SK-N-SH (cell line): Measurements from ENCODE around the gene TBC1D9B. TPM values are rescaled to one million over a fixed set of nuclear protein-coding genes. Genes with fewer than 3 reads are reported as not detected.
A peak's percentile ranks its signal among the peaks of the same experiment; 100 is the strongest.

Source experiments
- CTCF ChIA-PET: fragments of 300-600, 350-600 bp; formaldehyde crosslinking; extraction: SDS; loops from one replicate; lab custom pipeline; 2021; lab: Yijun Ruan, JAX
- POLR2A ChIA-PET: fragments of 350-600 bp; sonication (Branson Sonifier 250); formaldehyde crosslinking; extraction: SDS; loops from one replicate; lab custom pipeline; 2020; ENCODE audit warnings: antibody characterized with exemption, inconsistent platforms; lab: Yijun Ruan, JAX
- DNase-seq: peaks from one replicate; pipeline ENCODE4 v3.0.0; 2012
- H2AFZ ChIP-seq: fragments of 200-600 bp; sonication (generic); 2 replicates; pipeline ENCODE4 v1.8.1; 2016; ENCODE audit warnings: antibody characterized with exemption, mild to moderate bottlenecking, low read depth
- H3F3A ChIP-seq: fragments of 200-600 bp; sonication (generic); replicated peaks from 2 replicates; pipeline ENCODE3; 2016; ENCODE audit warnings: antibody characterized with exemption, mild to moderate bottlenecking; ENCODE audit not compliant: insufficient read depth
- H3K27ac ChIP-seq, 2 experiments: fragments of 200-500 bp in 1 of 2; fragments of 200-600 bp in 1 of 2; sonication (Bioruptor generic) in 1 of 2; sonication (generic), shearing (Covaris generic) in 1 of 2; 2 replicates each; pipeline versions ENCODE4 v1.5.1 to v1.6.1; 2014 to 2016; ENCODE audit warnings: low read depth in 2 of 2, inconsistent platforms in 1 of 2, low read length in 1 of 2, mild to moderate bottlenecking in 1 of 2, mixed read lengths in 1 of 2
- H3K27me3 ChIP-seq: fragments of 200-600 bp; sonication (generic), shearing (Covaris generic); 2 replicates; pipeline ENCODE4 v1.6.1; 2016; ENCODE audit warnings: mixed run types; ENCODE audit not compliant: insufficient read depth
- H3K36me3 ChIP-seq, 2 experiments: fragments of 200-500 bp in 1 of 2; fragments of 200-600 bp in 1 of 2; sonication (Bioruptor generic) in 1 of 2; sonication (generic) in 1 of 2; replicated peaks in 1 of 2; 2 replicates each; pipeline versions ENCODE3 to v1.5.1; 2014 to 2016; ENCODE audit warnings: low read length in 1 of 2, mild to moderate bottlenecking in 1 of 2; ENCODE audit not compliant: insufficient read depth in 2 of 2, control insufficient read depth in 1 of 2
- H3K4me1 ChIP-seq, 2 experiments: fragments of 200-500 bp in 1 of 2; fragments of 200-600 bp in 1 of 2; sonication (Bioruptor generic) in 1 of 2; sonication (generic), shearing (Covaris generic) in 1 of 2; 2 replicates each; pipeline versions ENCODE4 v1.5.1 to v1.6.1; 2014 to 2016; ENCODE audit warnings: low read depth in 1 of 2, low read length in 1 of 2, mixed run types in 1 of 2; ENCODE audit not compliant: insufficient read depth in 2 of 2, control insufficient read depth in 1 of 2
- H3K4me2 ChIP-seq: fragments of 200-600 bp; sonication (generic), shearing (Covaris generic); 2 replicates; pipeline ENCODE4 v1.6.1; 2017; ENCODE audit warnings: mixed run types
- H3K4me3 ChIP-seq, 2 experiments: fragments of 200-500 bp in 1 of 2; fragments of 200-600 bp in 1 of 2; sonication (Bioruptor generic) in 1 of 2; sonication (generic), shearing (Covaris generic) in 1 of 2; 2 replicates each; pipeline versions ENCODE4 v1.5.1 to v1.8.1; 2014 to 2016; ENCODE audit warnings: low read depth in 2 of 2, inconsistent platforms in 1 of 2, low read length in 1 of 2, mild to moderate bottlenecking in 1 of 2, mixed read lengths in 1 of 2, moderate library complexity in 1 of 2
- H3K79me2 ChIP-seq: fragments of 200-600 bp; sonication (generic); 2 replicates; pipeline ENCODE4 v1.8.1; 2017; ENCODE audit warnings: mild to moderate bottlenecking; ENCODE audit not compliant: insufficient read depth
- H3K9ac ChIP-seq: fragments of 200-600 bp; sonication (generic); 2 replicates; pipeline ENCODE4 v1.6.1; 2017; ENCODE audit warnings: mixed run types
- H3K9me2 ChIP-seq: fragments of 200-600 bp; sonication (generic); 2 replicates; pipeline ENCODE4 v1.6.1; 2017; ENCODE audit warnings: mixed run types
- H3K9me3 ChIP-seq: fragments of 200-600 bp; sonication (generic); 2 replicates; pipeline ENCODE4 v1.6.1; 2017; ENCODE audit warnings: mixed run types, mild to moderate bottlenecking, moderate library complexity
- H4K20me1 ChIP-seq: fragments of 200-600 bp; sonication (generic); 2 replicates; pipeline ENCODE4 v1.6.1; 2017; ENCODE audit warnings: mild to moderate bottlenecking, mixed run types; ENCODE audit not compliant: insufficient read depth
- RAD21 ChIP-seq: IDR thresholded peaks from 2 replicates; pipeline ENCODE4 v1.6.1; 2012; ENCODE audit warnings: mild to moderate bottlenecking, low read length
- RCOR1 ChIP-seq: fragments of 150-350 bp; IDR thresholded peaks from 2 replicates; pipeline ENCODE4 v1.6.1; 2017; ENCODE audit warnings: antibody characterized with exemption, low read length
- TEAD4 ChIP-seq: IDR thresholded peaks from 2 replicates; pipeline ENCODE4 v1.4.0; 2012; ENCODE audit warnings: mild to moderate bottlenecking, borderline replicate concordance; ENCODE audit not compliant: insufficient read depth
- YY1 ChIP-seq: IDR thresholded peaks from 2 replicates; pipeline ENCODE4 v1.4.0; 2012; ENCODE audit warnings: low read depth, mild to moderate bottlenecking
- WGBS: methylation state at CpG from one replicate; pipeline ENCODE4 v1.1.6; 2017; ENCODE audit warnings: low lambda C conversion rate; 5-methylcytosine and 5-hydroxymethylcytosine counted together
- polyA plus RNA-seq, 3 experiments: library from polyadenylated mRNA; depleted of rRNA; stranded (reverse); fragments of >200 nt; gene quantifications; 2 replicates each; pipeline ENCODE4 v1.2.3, GENCODE V29; 2012
- TF ChIP-seq, protein P1 (sequence below): IDR thresholded peaks from 2 replicates; pipeline ENCODE4 v1.4.0; 2012; ENCODE audit warnings: low read depth, borderline replicate concordance
- TF ChIP-seq, protein P2 (sequence below): fragments of 200-600 bp; sonication (generic); IDR thresholded peaks from 2 replicates; pipeline ENCODE4 v1.6.1; 2017; ENCODE audit warnings: antibody characterized with exemption, mild to moderate bottlenecking, moderate library complexity

The TBC1D9B gene
- polyA plus RNA-seq, 1 of the 3 experiments (the other 2 are of a cell fraction) = 75.6 TPM

DNA sequence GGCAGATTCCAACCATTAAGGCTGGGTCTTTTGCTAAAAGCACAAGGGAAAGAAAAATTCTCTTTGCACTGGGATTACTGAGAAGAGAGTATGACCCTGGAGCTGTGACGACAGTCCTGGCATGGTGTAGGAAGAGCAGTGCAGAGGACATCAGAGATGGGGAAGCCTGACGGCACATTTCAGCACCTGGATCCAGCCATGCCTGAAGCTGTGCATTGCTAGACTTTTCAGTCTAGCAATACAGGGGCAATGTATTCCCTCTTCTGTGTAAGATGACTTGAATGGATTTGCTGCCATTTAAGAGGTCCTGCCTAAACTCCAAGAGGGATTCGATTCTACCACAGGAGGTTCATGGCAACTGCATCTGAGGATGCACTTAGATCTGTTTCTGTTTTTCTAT lies 36.7 kb downstream of the TBC1D9B start:
- Histone ChIP-seq H3F3A (no peaks in the 10 kb centered on the region), H3K36me3 (peaks cover 5 to 79% of the 10 kb centered on the region in 2 experiments), H3K4me3 (no peak overlapping the region), H3K9ac (no peak overlapping the region), H3K27ac (no peak overlapping the region; a peak in 1 of 4 replicates), H3K27me3 (no peaks in the 10 kb centered on the region), H4K20me1 (no peaks in the 10 kb centered on the region), H3K79me2 (no peaks in the 10 kb centered on the region), H3K9me2 (no peaks in the 10 kb centered on the region), H3K4me2 (no peak overlapping the region), H3K9me3 (no peaks in the 10 kb centered on the region), H2AFZ (no peak overlapping the region), H3K4me1 (no peaks in the 10 kb centered on the region)
- no peak for TF ChIP-seq TEAD4
- ChIA-PET POLR2A (no interaction called here), CTCF (interaction anchor here (0.9 to 1.6 kb wide), 7 partner anchors 9 to 107 kb away, joined by 3 to 6 read pairs (median 4); no protein-coding TSS in a partner anchor)
- 90% methylated on average over 3 of the region's 3 CpGs for WGBS
- DNase-seq = no peak

DNA sequence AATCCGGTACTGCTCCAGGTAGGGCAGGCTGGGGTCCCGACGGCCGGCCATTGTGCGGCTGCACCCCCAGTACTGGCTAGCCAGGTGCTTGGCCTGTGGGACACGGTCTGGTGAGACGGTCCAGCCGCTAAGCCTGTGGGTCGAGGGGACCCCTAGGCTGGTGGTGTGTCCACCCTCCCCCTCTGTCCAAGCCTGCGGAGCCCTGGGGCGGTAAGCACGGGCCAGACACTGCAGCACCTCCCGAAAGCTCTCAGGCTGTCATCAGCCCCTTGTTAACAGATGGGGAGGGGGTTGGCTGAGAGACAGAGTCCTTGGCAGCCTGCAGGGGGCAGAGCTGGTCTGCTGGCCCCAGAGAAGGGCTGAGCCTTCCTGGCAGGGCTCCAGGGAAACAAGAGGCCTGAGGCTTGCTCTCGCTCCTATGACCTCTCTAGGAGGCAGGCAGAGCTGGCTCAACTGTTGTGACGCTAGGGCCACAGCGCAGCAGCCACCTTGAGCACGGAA lies 37.2 kb downstream of the TBC1D9B start:
- Histone ChIP-seq H3K27me3 (no peaks in the 10 kb centered on the region), H3K9me3 (no peaks in the 10 kb centered on the region), H3K4me2 (no peak overlapping the region), H2AFZ (no peak overlapping the region), H3K9ac (no peak overlapping the region), H3F3A (no peaks in the 10 kb centered on the region), H3K36me3 (peaks cover 2 to 77% of the 10 kb centered on the region in 2 experiments), H3K79me2 (no peaks in the 10 kb centered on the region)
- TF ChIP-seq, protein P1, sequence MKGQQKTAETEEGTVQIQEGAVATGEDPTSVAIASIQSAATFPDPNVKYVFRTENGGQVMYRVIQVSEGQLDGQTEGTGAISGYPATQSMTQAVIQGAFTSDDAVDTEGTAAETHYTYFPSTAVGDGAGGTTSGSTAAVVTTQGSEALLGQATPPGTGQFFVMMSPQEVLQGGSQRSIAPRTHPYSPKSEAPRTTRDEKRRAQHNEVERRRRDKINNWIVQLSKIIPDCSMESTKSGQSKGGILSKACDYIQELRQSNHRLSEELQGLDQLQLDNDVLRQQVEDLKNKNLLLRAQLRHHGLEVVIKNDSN = no peak
- TF ChIP-seq RCOR1 (no peak), RAD21 (peak; percentile 56), YY1 (no peak)
- TF ChIP-seq, protein P2, sequence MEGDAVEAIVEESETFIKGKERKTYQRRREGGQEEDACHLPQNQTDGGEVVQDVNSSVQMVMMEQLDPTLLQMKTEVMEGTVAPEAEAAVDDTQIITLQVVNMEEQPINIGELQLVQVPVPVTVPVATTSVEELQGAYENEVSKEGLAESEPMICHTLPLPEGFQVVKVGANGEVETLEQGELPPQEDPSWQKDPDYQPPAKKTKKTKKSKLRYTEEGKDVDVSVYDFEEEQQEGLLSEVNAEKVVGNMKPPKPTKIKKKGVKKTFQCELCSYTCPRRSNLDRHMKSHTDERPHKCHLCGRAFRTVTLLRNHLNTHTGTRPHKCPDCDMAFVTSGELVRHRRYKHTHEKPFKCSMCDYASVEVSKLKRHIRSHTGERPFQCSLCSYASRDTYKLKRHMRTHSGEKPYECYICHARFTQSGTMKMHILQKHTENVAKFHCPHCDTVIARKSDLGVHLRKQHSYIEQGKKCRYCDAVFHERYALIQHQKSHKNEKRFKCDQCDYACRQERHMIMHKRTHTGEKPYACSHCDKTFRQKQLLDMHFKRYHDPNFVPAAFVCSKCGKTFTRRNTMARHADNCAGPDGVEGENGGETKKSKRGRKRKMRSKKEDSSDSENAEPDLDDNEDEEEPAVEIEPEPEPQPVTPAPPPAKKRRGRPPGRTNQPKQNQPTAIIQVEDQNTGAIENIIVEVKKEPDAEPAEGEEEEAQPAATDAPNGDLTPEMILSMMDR = peak; percentile 39
- TF ChIP-seq, all 33 proteins: peak for 2
- H4K20me1 ChIP-seq = no peaks in the 10 kb centered on the region
- CTCF ChIA-PET = interaction anchor here (0.9 to 1.6 kb wide), 7 partner anchors 9 to 107 kb away, joined by 3 to 6 read pairs (median 4); no protein-coding TSS in a partner anchor
- POLR2A ChIA-PET = no interaction called here
- H3K4me3 ChIP-seq = no peak overlapping the region
- H3K27ac ChIP-seq = no peak overlapping the region; a peak in 1 of 4 replicates
- 85% methylated on average over 7 of the region's 17 CpGs for WGBS
- peak; percentile 87 for DNase-seq
- H3K9me2 ChIP-seq = no peaks in the 10 kb centered on the region
- H3K4me1 ChIP-seq = no peaks in the 10 kb centered on the region
